HepG2 (cell line): Measurements from ENCODE around the gene SLA2. TPM values are rescaled to one million over a fixed set of nuclear protein-coding genes. Genes with fewer than 3 reads are reported as not detected.

Experiments used
- ELF4 ChIP-seq: sonication (generic); formaldehyde crosslinking; IDR thresholded peaks from 2 replicates; pipeline ENCODE4 v1.5.0; 2020; ENCODE audit warnings: missing genetic modification reagents, mild to moderate bottlenecking, moderate library complexity, borderline replicate concordance
- FLYWCH1 ChIP-seq: sonication (generic); formaldehyde crosslinking; IDR thresholded peaks from 2 replicates; pipeline ENCODE4 v1.8.1; 2023; ENCODE audit warnings: mild to moderate bottlenecking, missing genetic modification reagents
- GATAD1 ChIP-seq: IDR thresholded peaks from 2 replicates; pipeline ENCODE4 v1.6.1; 2016; ENCODE audit warnings: missing genetic modification reagents, missing compliant biosample characterization
- HDAC2 ChIP-seq: sonication (generic); formaldehyde crosslinking; IDR thresholded peaks from 2 replicates; pipeline ENCODE4 v1.4.0; 2020; ENCODE audit warnings: missing genetic modification reagents
- MTF2 ChIP-seq: sonication (generic); formaldehyde crosslinking; IDR thresholded peaks from 2 replicates; pipeline ENCODE4 v1.5.0; 2020; ENCODE audit warnings: missing genetic modification reagents, borderline replicate concordance
- NFIC ChIP-seq: IDR thresholded peaks from 2 replicates; pipeline ENCODE4 v1.6.1; 2012; ENCODE audit warnings: mild to moderate bottlenecking, low read length, inconsistent platforms
- RFXAP ChIP-seq: sonication (generic); formaldehyde crosslinking; IDR thresholded peaks from 2 replicates; pipeline ENCODE4 v1.4.0; 2020; ENCODE audit warnings: missing genetic modification reagents, borderline replicate concordance
- SIN3A ChIP-seq: IDR thresholded peaks from 2 replicates; pipeline ENCODE4 v1.6.1; 2011; ENCODE audit warnings: low read depth, mild to moderate bottlenecking, control low read depth, low read length, borderline replicate concordance
- ZFP62 ChIP-seq: sonication (generic); formaldehyde crosslinking; IDR thresholded peaks from 2 replicates; pipeline ENCODE4 v1.4.0; 2020; ENCODE audit warnings: missing genetic modification reagents
- ZNF17 ChIP-seq: sonication (generic); formaldehyde crosslinking; IDR thresholded peaks from 2 replicates; pipeline ENCODE4 v1.5.0; 2020; ENCODE audit warnings: mild to moderate bottlenecking, missing genetic modification reagents
- ZNF260 ChIP-seq: sonication (generic); formaldehyde crosslinking; IDR thresholded peaks from 2 replicates; pipeline ENCODE4 v1.4.0; 2020; ENCODE audit warnings: missing genetic modification reagents, low read depth, mild to moderate bottlenecking, borderline replicate concordance
- ZNF546 ChIP-seq: sonication (generic); formaldehyde crosslinking; conservative IDR thresholded peaks from 2 replicates; pipeline ENCODE4 v1.8.1; 2023; ENCODE audit warnings: mild to moderate bottlenecking, missing genetic modification reagents
- ZNF598 ChIP-seq: sonication (generic); formaldehyde crosslinking; IDR thresholded peaks from 2 replicates; pipeline ENCODE4 v1.5.1; 2020; ENCODE audit warnings: mild to moderate bottlenecking, missing genetic modification reagents, borderline replicate concordance
- polyA plus RNA-seq, 8 experiments: library from polyadenylated mRNA; depleted of rRNA in 3 of 8; stranded (reverse) in 7 of 8; unstranded in 1 of 8; fragments of >200 nt; fragmentation: Illumina TruSeq in 4 of 8; extraction: Trizol in 4 of 8; gene quantifications; 2 replicates each; pipeline versions ENCODE4 v1.2.1 to v1.2.3, GENCODE V29; 2011 to 2016; ENCODE audit warnings: low read depth in 4 of 8, missing spikeins in 1 of 8, mixed read lengths in 1 of 8; ENCODE audit not compliant: insufficient read depth in 1 of 8
- total RNA-seq, 5 experiments: library from RNA; depleted of rRNA; stranded (reverse); fragments of >200 nt; fragmentation: Illumina TruSeq; extraction: Trizol; gene quantifications; 2 replicates each; pipeline ENCODE4 v1.2.3, GENCODE V29; 2016; ENCODE audit warnings: low read depth in 1 of 5
- TF ChIP-seq, protein P1 (sequence below): sonication (generic); formaldehyde crosslinking; IDR thresholded peaks from 2 replicates; pipeline ENCODE4 v1.4.0; 2020; ENCODE audit warnings: mild to moderate bottlenecking, missing genetic modification reagents
- TF ChIP-seq, protein P2 (sequence below): sonication (generic); formaldehyde crosslinking; IDR thresholded peaks from 2 replicates; pipeline ENCODE4 v1.5.0; 2020; ENCODE audit warnings: missing genetic modification reagents
- TF ChIP-seq, protein P3 (sequence below): fragments of 450-650 bp; IDR thresholded peaks from 2 replicates; pipeline ENCODE4 v1.6.1; 2017; ENCODE audit warnings: mild to moderate bottlenecking
- TF ChIP-seq, protein P4 (sequence below): sonication (generic); formaldehyde crosslinking; conservative IDR thresholded peaks from 2 replicates; pipeline ENCODE4 v1.4.0; 2020; ENCODE audit warnings: mild to moderate bottlenecking, missing genetic modification reagents, moderate library complexity
- TF ChIP-seq, protein P5 (sequence below): sonication (generic); formaldehyde crosslinking; IDR thresholded peaks from 2 replicates; pipeline ENCODE4 v1.4.0; 2020; ENCODE audit warnings: missing genetic modification reagents
- TF ChIP-seq, protein P6 (sequence below): sonication (generic); formaldehyde crosslinking; IDR thresholded peaks from 2 replicates; pipeline ENCODE4 v1.5.0; 2020; ENCODE audit warnings: missing genetic modification reagents

Gene SLA2
- total and polyA plus RNA-seq, 2 of the 13 experiments (the other 11 are each of a cell fraction or from before 2014, with no cell fraction given), result 1.6 to 3.6 TPM

DNA sequence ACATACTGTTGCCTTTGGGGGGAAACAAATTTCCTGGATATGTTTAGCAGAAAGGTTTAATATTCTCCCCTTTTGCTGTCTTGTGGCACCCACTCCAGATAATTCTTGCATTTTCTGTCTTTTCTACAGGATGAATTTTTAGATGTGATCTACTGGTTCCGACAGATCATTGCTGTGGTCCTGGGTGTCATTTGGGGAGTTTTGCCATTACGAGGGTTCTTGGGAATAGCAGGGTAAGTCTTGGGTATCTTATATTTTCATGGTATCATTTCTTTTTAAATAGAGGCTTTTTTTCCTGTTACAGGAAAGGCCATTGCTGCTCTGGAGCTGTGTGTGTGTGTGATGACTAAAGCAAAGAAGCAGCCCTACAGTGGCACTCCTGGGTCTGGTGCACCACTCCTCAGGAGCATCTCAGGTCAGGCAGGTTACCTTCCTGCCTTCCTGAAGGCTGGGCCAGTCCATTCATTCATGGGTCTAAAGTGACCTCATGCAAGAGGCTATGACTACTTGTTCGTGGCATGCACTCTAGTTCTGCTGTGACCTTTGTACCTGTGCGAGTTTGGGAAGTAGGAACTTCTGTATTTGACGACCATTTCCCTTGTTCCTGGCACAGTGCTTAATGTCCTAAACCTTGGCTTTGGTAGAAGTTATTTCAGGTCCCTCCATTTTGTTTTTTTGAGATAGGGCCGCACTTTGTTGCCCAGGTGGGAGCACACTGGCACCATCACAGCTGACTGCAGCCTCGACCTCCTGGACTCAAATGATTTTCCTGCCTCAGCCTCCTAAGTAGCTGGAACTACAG is 38.2 kb downstream of the SLA2 start (continued):
- TF ChIP-seq ZNF598 (CRISPR knock-in tag) (no peak), HDAC2 (CRISPR knock-in tag) (peak; percentile 79; the same call in 1 of the 2 replicates), ZFP62 (no peak), ZNF17 (no peak), ZNF546 (CRISPR knock-in tag) (no peak), SIN3A (peak; percentile 69; the same call in 1 of the 2 replicates), RFXAP (CRISPR knock-in tag) (no peak), ZNF260 (no peak), NFIC (no peak), GATAD1 (CRISPR knock-in tag) (peak; percentile 81), MTF2 (CRISPR knock-in tag) (no peak), FLYWCH1 (CRISPR knock-in tag) (no peak), ELF4 (0 out of 2 replicates have a peak, but pooled peaks have one; percentile 44)
- TF ChIP-seq, protein P1, sequence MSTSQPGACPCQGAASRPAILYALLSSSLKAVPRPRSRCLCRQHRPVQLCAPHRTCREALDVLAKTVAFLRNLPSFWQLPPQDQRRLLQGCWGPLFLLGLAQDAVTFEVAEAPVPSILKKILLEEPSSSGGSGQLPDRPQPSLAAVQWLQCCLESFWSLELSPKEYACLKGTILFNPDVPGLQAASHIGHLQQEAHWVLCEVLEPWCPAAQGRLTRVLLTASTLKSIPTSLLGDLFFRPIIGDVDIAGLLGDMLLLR, result peak; percentile 28; the same call in 1 of the 2 replicates
- TF ChIP-seq, protein P2, sequence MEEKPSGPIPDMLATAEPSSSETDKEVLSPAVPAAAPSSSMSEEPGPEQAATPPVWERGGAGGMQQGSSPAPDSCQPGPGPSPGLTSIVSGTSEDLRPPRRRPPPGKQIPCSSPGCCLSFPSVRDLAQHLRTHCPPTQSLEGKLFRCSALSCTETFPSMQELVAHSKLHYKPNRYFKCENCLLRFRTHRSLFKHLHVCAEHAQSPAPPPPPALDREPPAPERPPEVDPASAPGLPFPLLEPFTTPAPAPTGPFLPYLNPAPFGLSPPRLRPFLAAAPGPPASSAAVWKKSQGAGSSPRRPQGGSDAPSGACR, result peak; percentile 23; the same call in 1 of the 2 replicates
- TF ChIP-seq, protein P3, sequence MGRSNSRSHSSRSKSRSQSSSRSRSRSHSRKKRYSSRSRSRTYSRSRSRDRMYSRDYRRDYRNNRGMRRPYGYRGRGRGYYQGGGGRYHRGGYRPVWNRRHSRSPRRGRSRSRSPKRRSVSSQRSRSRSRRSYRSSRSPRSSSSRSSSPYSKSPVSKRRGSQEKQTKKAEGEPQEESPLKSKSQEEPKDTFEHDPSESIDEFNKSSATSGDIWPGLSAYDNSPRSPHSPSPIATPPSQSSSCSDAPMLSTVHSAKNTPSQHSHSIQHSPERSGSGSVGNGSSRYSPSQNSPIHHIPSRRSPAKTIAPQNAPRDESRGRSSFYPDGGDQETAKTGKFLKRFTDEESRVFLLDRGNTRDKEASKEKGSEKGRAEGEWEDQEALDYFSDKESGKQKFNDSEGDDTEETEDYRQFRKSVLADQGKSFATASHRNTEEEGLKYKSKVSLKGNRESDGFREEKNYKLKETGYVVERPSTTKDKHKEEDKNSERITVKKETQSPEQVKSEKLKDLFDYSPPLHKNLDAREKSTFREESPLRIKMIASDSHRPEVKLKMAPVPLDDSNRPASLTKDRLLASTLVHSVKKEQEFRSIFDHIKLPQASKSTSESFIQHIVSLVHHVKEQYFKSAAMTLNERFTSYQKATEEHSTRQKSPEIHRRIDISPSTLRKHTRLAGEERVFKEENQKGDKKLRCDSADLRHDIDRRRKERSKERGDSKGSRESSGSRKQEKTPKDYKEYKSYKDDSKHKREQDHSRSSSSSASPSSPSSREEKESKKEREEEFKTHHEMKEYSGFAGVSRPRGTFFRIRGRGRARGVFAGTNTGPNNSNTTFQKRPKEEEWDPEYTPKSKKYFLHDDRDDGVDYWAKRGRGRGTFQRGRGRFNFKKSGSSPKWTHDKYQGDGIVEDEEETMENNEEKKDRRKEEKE, result no peak
- TF ChIP-seq, protein P4, sequence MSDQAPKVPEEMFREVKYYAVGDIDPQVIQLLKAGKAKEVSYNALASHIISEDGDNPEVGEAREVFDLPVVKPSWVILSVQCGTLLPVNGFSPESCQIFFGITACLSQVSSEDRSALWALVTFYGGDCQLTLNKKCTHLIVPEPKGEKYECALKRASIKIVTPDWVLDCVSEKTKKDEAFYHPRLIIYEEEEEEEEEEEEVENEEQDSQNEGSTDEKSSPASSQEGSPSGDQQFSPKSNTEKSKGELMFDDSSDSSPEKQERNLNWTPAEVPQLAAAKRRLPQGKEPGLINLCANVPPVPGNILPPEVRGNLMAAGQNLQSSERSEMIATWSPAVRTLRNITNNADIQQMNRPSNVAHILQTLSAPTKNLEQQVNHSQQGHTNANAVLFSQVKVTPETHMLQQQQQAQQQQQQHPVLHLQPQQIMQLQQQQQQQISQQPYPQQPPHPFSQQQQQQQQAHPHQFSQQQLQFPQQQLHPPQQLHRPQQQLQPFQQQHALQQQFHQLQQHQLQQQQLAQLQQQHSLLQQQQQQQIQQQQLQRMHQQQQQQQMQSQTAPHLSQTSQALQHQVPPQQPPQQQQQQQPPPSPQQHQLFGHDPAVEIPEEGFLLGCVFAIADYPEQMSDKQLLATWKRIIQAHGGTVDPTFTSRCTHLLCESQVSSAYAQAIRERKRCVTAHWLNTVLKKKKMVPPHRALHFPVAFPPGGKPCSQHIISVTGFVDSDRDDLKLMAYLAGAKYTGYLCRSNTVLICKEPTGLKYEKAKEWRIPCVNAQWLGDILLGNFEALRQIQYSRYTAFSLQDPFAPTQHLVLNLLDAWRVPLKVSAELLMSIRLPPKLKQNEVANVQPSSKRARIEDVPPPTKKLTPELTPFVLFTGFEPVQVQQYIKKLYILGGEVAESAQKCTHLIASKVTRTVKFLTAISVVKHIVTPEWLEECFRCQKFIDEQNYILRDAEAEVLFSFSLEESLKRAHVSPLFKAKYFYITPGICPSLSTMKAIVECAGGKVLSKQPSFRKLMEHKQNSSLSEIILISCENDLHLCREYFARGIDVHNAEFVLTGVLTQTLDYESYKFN (CRISPR knock-in tag), result peak; percentile 87
- TF ChIP-seq, protein P5, sequence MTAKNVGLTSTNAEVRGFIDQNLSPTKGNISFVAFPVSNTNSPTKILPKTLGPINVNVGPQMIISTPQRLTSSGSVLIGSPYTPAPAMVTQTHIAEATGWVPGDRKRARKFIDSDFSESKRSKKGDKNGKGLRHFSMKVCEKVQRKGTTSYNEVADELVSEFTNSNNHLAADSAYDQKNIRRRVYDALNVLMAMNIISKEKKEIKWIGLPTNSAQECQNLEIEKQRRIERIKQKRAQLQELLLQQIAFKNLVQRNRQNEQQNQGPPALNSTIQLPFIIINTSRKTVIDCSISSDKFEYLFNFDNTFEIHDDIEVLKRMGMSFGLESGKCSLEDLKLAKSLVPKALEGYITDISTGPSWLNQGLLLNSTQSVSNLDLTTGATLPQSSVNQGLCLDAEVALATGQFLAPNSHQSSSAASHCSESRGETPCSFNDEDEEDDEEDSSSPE (CRISPR knock-in tag), result no peak
- TF ChIP-seq, protein P6, sequence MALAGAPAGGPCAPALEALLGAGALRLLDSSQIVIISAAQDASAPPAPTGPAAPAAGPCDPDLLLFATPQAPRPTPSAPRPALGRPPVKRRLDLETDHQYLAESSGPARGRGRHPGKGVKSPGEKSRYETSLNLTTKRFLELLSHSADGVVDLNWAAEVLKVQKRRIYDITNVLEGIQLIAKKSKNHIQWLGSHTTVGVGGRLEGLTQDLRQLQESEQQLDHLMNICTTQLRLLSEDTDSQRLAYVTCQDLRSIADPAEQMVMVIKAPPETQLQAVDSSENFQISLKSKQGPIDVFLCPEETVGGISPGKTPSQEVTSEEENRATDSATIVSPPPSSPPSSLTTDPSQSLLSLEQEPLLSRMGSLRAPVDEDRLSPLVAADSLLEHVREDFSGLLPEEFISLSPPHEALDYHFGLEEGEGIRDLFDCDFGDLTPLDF (CRISPR knock-in tag), result no peak
